GM18517 (cell line): ENCODE data around the gene FOXP1.

ENCODE experiments used
- ATAC-seq: cut with Tn5 transposase; IDR thresholded peaks from one replicate; pipeline ENCODE4 v1.9.1; 2021; ENCODE audit warnings: mild to moderate bottlenecking, moderate library complexity; ENCODE audit not compliant: unreplicated experiment

FOXP1 gene

GRCh38 chr3:71583566-71584393 is at the start of gene FOXP1:
Gene FOXP1 (minus strand): TSS chr3:71583728. CDS start chr3:71198381, 385,347 bp downstream.
- peak; percentile 45 for ATAC-seq

- no peak for ATAC-seq
Measured at GRCh38 chr3:71629711-71630110, 46.2 kb upstream of the FOXP1 start.

- ATAC-seq = no peak
Measured at GRCh38 chr3:71629289-71629688, 45.8 kb upstream of the FOXP1 start.

GRCh38 chr3:71628522-71628921 is 45.0 kb upstream of the FOXP1 start:
- no peak for ATAC-seq

GRCh38 chr3:71625676-71626075 is 42.1 kb upstream of the FOXP1 start:
- no peak for ATAC-seq

- ATAC-seq = no peak
Measured at GRCh38 chr3:71621825-71622537, 38.5 kb upstream of the FOXP1 start.

GRCh38 chr3:71618538-71618937 is 35.0 kb upstream of the FOXP1 start:
- ATAC-seq = no peak

- no peak for ATAC-seq
Measured at GRCh38 chr3:71616571-71617021, 33.1 kb upstream of the FOXP1 start.

- ATAC-seq = no peak
Measured at GRCh38 chr3:71614869-71615268, 31.3 kb upstream of the FOXP1 start.

GRCh38 chr3:71614426-71614825 is 30.9 kb upstream of the FOXP1 start:
- no peak for ATAC-seq

- no peak for ATAC-seq
Measured at GRCh38 chr3:71611099-71611498, 27.6 kb upstream of the FOXP1 start.

GRCh38 chr3:71607364-71607763 is 23.8 kb upstream of the FOXP1 start:
- no peak for ATAC-seq

- no peak for ATAC-seq
Measured at GRCh38 chr3:71606582-71606981, 23.1 kb upstream of the FOXP1 start.

GRCh38 chr3:71602256-71602655 is 18.7 kb upstream of the FOXP1 start:
- no peak for ATAC-seq

GRCh38 chr3:71601811-71602210 is 18.3 kb upstream of the FOXP1 start:
- no peak for ATAC-seq

- ATAC-seq = no peak
Measured at GRCh38 chr3:71600646-71601288, 17.2 kb upstream of the FOXP1 start.

GRCh38 chr3:71599416-71599815 is 15.9 kb upstream of the FOXP1 start:
- ATAC-seq = no peak

GRCh38 chr3:71598292-71598691 is 14.8 kb upstream of the FOXP1 start:
- no peak for ATAC-seq

GRCh38 chr3:71597286-71597685 is 13.8 kb upstream of the FOXP1 start:
- ATAC-seq = no peak

GRCh38 chr3:71593106-71593505 is 9.6 kb upstream of the FOXP1 start:
- ATAC-seq = no peak

- ATAC-seq = no peak
Measured at GRCh38 chr3:71591101-71591500, 7.6 kb upstream of the FOXP1 start.

- no peak for ATAC-seq
Measured at GRCh38 chr3:71589132-71589531, 5.6 kb upstream of the FOXP1 start.
